Measurements from ENCODE around the gene ASF1A.
"Not testable (repeated sequence)": the region's sequence is repeated elsewhere in the genome, so short reads cannot be mapped to it uniquely, and the experiment has no call there.

The ASF1A gene

DNA sequence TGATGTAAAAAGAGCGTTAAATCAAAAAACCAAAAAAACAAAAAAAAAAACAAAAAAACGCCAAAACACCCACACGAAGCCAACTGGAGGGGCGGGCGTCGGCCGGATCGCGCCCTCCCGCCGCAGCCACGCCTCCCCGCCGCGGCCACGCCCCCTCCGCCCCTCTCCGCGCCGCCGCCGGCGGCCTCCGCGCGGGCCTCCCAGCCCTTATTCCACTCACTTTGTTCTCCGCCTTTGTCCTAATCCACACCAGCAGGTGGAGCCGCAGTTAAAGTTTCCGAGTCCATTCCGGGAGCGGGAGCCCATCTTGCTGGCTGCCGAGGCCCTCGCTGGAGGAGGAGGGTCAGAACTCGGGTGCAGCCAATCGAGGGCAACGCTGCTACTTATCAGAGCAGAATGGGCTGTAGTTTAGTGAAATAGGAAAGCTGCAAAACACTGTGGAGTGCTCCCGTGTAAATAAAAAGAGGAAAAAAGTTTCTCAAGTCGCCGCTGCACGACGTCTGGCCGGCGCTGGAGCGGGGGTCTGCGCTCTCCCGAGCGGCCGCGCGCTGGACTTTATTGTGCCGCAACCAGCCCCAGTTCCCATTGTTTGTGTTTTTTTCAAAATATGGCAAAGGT is at the start of gene ASF1A:
TSS of gene ASF1A (plus strand) at position 346 of the 618 bp plus-strand sequence. CDS start at position 608, 262 bp downstream.
- peak; percentile 91 to 97 (median 95) for DNase-seq

- DNase-seq, result no peak
Observed at GRCh38 chr6:118844915-118845314, 49.0 kb upstream of the ASF1A start.

- DNase-seq, result no peak
Observed at GRCh38 chr6:118853408-118853807, 40.5 kb upstream of the ASF1A start.

- no peak for DNase-seq
Observed at GRCh38 chr6:118856301-118856700, 37.7 kb upstream of the ASF1A start.

- no peak for DNase-seq
Observed at GRCh38 chr6:118859517-118860064, 34.4 kb upstream of the ASF1A start.

DNA sequence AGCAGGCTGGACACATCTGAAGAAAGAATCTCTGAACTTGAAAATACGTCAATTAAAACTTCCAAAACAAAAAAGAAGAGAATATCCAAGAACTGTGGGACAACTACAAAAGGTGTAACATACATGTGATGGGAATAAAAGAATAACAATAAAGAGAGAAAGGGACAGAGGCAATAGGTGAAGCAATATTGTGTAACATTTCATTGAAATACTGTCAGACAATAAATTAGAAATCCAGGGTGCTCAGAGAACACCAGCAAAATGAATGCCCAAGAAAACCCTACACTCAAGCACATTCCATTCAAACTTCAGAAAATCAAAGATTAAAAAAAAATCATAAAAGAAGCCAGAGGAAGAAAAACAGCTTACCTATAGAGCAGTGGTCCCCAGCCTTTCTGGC is 33.6 kb upstream of the ASF1A start:
- no peak for DNase-seq

- no peak for DNase-seq
Observed at GRCh38 chr6:118860880-118861279, 33.1 kb upstream of the ASF1A start.

DNA sequence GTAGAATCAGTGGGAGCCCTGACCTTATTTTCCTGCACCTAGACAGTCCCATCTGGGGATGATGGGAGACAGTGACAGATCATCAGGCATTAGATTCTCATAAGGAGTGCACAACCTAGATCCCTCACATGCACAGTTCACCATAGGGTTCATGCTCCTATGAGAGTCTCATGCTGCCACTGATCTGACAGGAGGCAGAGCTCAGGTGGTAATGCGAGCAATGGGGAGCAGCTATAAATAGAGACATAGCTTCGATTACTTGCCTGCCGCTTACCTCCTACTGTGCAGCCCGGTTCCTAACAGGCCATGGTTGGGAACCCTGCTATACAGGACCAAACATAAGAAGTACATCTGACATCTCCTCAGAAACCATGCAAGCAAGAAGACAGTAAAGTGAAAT is 31.5 kb upstream of the ASF1A start:
- no peak for DNase-seq

GRCh38 chr6:118864341-118865099 is 29.4 kb upstream of the ASF1A start:
- DNase-seq, result peak in 2 of 6 experiments; percentile 12 to 19

GRCh38 chr6:118865100-118865391 is 28.9 kb upstream of the ASF1A start:
- DNase-seq, result no peak

GRCh38 chr6:118867181-118867580 is 26.8 kb upstream of the ASF1A start:
- no peak for DNase-seq

DNA sequence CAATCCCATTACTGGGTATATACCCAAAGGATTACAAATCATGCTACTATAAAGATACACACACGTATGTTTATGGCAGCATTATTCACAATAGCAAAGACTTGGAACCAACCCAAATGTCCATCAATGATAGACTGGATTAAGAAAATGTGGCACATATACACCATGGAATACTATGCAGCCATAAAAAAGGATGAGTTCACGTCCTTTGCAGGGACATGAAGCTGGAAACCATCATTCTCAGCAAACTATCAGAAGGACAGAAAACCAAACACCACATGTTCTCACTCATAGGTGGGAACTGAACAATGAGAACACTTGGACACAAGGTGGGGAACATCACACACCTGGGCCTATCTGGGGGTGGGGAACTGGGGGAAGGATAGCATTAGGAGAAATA is 25.1 kb upstream of the ASF1A start:
- not testable (repeated sequence) for DNase-seq

DNA sequence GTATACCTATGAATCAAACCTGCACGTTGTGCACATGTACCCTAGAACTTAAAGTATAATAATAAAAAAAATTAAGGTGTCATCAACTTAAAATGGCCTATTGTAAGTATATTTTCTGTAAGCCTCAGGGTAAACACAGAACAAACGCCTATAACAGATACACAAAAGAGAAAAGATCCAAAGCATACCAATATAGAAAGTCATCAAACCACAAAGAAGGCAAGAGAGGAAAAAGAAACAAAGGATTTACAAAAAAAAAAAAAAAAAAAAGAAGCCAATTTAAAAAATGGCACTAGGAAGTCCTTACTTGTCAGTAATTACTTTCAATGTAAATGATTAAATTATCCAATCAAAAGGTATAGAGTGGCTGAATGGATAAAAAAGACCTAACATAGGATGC is 24.6 kb upstream of the ASF1A start:
- no peak for DNase-seq

GRCh38 chr6:118869894-118870589 is 23.9 kb upstream of the ASF1A start:
- DNase-seq, result no peak

DNA sequence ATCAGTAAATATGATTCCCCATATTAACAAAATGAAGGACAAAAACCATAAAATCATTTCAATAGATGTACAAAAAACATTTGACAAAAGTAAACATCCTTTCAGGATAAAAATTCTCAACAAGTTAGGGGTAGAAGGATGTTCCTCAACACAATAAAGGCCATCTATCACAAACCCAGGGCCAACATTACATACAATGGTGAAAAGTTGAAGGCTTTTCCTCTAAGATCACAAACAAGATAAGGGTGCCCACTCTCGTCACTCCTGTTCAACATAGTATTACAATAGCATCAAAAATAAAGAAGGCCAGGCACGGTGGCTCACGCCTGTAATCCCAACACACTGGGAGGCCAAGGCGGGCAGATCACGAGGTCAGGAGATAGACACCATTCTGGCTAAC is 22.6 kb upstream of the ASF1A start:
- no peak for DNase-seq

GRCh38 chr6:118872318-118872717 is 21.6 kb upstream of the ASF1A start:
- no peak for DNase-seq

GRCh38 chr6:118872726-118873125 is 21.2 kb upstream of the ASF1A start:
- no peak for DNase-seq

DNA sequence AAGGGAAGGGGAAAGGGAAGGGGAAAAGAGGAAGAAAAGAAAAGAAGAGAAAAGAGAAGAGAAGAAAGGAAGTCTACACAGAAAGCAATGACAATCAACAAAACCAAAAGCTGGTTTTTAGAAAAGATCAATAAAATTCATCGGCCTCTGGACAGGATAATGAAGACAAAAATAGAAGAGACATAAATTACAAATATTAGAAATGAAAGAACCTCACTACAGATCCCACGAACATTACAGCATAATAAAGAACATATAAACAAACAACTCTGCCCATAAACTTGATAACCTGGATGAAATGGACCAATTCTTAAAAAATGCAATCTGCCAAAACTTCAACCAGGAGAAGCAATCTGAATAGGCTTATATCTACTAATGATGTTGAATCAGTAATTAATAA is 20.7 kb upstream of the ASF1A start:
- no peak for DNase-seq

DNA sequence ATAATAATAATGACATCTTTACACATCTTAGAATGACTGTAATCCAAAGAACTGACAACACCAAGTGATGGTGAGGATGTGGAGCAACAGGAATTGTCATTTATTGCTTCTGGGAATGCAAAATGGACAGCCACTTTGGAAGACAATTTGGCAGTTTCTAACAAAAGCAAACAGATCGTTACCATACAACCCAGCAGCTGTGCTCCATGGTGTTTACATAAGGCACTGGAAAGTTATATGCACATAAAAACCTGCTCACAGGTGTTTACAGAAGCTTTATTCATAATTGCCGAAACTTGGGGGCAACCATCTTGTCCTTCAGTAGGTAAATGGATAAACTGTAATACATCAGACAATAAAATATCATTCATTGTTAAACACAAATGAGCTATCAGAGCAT is 18.3 kb upstream of the ASF1A start:
- no peak for DNase-seq

DNA sequence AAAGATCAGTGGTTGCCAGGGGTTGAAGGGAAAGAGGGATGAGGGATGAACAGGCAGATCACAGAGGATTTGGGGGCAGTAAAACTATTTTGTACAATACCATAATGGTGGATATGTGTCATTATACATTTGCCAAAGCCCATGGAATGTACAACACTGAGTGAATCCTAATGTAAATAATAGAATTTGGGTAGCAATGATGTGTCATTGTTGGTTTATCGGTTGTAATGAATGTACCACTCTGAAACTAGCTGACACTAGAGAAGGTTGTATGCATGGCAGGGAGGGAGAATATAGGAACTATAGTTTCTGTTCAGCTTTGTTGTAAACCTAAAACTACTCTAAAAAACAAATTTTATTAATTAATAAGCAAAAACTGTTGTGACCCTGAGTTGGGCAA is 17.8 kb upstream of the ASF1A start:
- DNase-seq, result no peak

- DNase-seq, result no peak
Observed at GRCh38 chr6:118876814-118877213, 17.1 kb upstream of the ASF1A start.

DNA sequence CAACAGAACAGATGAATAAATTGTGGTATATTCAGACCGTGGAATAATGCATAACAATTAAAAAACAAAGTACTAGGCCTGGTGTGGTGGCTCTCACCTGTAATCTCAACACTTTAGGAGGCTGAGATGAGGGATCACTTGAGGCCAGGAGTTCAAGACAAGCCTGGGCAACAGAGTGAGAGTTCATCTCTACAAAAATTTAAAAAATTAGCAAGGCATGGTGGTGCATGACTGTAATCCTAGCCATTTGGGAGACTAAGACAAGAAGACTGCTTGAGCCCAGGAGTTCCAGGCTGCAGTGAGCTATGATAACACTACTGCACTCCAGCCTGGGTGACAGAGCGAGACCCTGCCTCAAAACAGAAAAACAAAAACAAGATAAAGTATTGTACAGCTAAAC is 16.1 kb upstream of the ASF1A start:
- no peak for DNase-seq

GRCh38 chr6:118881440-118882313 is 12.3 kb upstream of the ASF1A start:
- no peak for DNase-seq

All from stimulated activated naive CD4-positive, alpha-beta T cell (primary cell).